GM12878 (cell line): ENCODE results near the gene TSC22D4. TPM values are rescaled to one million over a fixed set of nuclear protein-coding genes. Genes with fewer than 3 reads are reported as not detected.
A peak's percentile ranks its signal among the peaks of the same experiment; 100 is the strongest.

Experiments
- ATF7 ChIP-seq: fragments of 450-650 bp; IDR thresholded peaks from 2 replicates; pipeline ENCODE4 v1.6.1; 2016; ENCODE audit warnings: low read depth, mild to moderate bottlenecking
- CBX5 ChIP-seq: sonication (generic); IDR thresholded peaks from 2 replicates; pipeline ENCODE4 v1.6.1; 2016; ENCODE audit warnings: low read depth, moderate library complexity, mild to moderate bottlenecking, inconsistent platforms
- CHD4 ChIP-seq: fragments of 200-600 bp; sonication (generic); IDR thresholded peaks from 2 replicates; pipeline ENCODE4 v1.6.1; 2016; ENCODE audit warnings: mild to moderate bottlenecking
- EGR1 ChIP-seq, 2 experiments: IDR thresholded peaks; 1 replicate in 1 of 2; 2 replicates in 1 of 2; pipeline ENCODE4 v1.6.1; 2011 to 2012; ENCODE audit warnings: low read depth in 2 of 2, low read length in 2 of 2, borderline replicate concordance in 1 of 2, mild to moderate bottlenecking in 1 of 2, moderate library complexity in 1 of 2
- ETV6 ChIP-seq, 2 experiments: fragments of 450-650 bp in 1 of 2; IDR thresholded peaks in 1 of 2; conservative IDR thresholded peaks in 1 of 2; 2 replicates each; pipeline ENCODE4 v1.6.1; 2014; ENCODE audit warnings: antibody characterized with exemption in 1 of 2, borderline replicate concordance in 1 of 2, low read depth in 1 of 2, mild to moderate bottlenecking in 1 of 2, moderate library complexity in 1 of 2
- FOS ChIP-seq: IDR thresholded peaks from 3 replicates; pipeline ENCODE4 v1.6.1; 2011; ENCODE audit warnings: borderline replicate concordance; ENCODE audit not compliant: insufficient read length; ENCODE audit errors: extremely low read depth
- HDAC2 ChIP-seq: fragments of 200-600 bp; sonication (generic); IDR thresholded peaks from 2 replicates; pipeline ENCODE4 v1.6.1; 2017
- IKZF2 ChIP-seq, 2 experiments: fragments of 450-650 bp; IDR thresholded peaks; 2 replicates each; pipeline ENCODE4 v1.6.1; 2017; ENCODE audit warnings: mild to moderate bottlenecking in 2 of 2, moderate library complexity in 2 of 2
- JUNB ChIP-seq: IDR thresholded peaks from 2 replicates; pipeline ENCODE4 v1.6.1; 2016; ENCODE audit warnings: antibody characterized with exemption, mild to moderate bottlenecking
- KLF5 ChIP-seq: fragments of 450-650 bp; IDR thresholded peaks from 2 replicates; pipeline ENCODE4 v1.6.1; 2014; ENCODE audit warnings: mild to moderate bottlenecking; ENCODE audit not compliant: partially characterized antibody
- MEF2A ChIP-seq: IDR thresholded peaks from 2 replicates; pipeline ENCODE4 v1.6.1; 2011; ENCODE audit warnings: low read depth, mild to moderate bottlenecking, low read length, moderate library complexity; ENCODE audit not compliant: insufficient read depth
- MYC ChIP-seq: IDR thresholded peaks from 2 replicates; pipeline ENCODE4 v1.6.1; 2011; ENCODE audit warnings: mild to moderate bottlenecking, low read length, moderate library complexity, inconsistent platforms; ENCODE audit not compliant: insufficient read depth, insufficient replicate concordance, insufficient read length, severe bottlenecking
- RCOR1 ChIP-seq: conservative IDR thresholded peaks from 2 replicates; pipeline ENCODE4 v1.6.1; 2012; ENCODE audit warnings: low read depth, low read length, improper control_type of control experiment
- polyA plus RNA-seq, 11 experiments: library from polyadenylated mRNA; depleted of rRNA in 4 of 11; unstranded in 6 of 11; stranded (reverse) in 5 of 11; fragments of >200 nt; fragmentation: Nextera tagmentation in 4 of 11; fragmentation: Illumina TruSeq in 1 of 11; extraction: Ambion mirVana in 4 of 11; extraction: Trizol in 1 of 11; gene quantifications; 1 replicate in 1 of 11; 2 replicates in 10 of 11; pipeline versions ENCODE4 v1.2.1 to v1.2.3, GENCODE V29; 2011 to 2016; ENCODE audit warnings: inconsistent platforms in 2 of 11, missing spikeins in 2 of 11, low read depth in 1 of 11
- total RNA-seq, 4 experiments: library from RNA; depleted of rRNA in 3 of 4; stranded (reverse); fragments of >200 nt in 3 of 4; fragmentation: Illumina TruSeq in 1 of 4; extraction: Trizol in 1 of 4; gene quantifications; 2 replicates each; pipeline versions ENCODE4 v1.2.1 to v1.2.3, GENCODE V29; 2013 to 2021

TSC22D4 gene
- total and polyA plus RNA-seq, 10 of the 15 experiments (the other 5 are each of a cell fraction or from before 2014, with no cell fraction given), result 0.50 to 65.7 (median 24.4) TPM

- peak; percentile 41; the same call in 1 of the 2 replicates for TF ChIP-seq ATF7
- TF ChIP-seq MYC, result no peak
- TF ChIP-seq KLF5, result no peak
- TF ChIP-seq CHD4, result no peak
- TF ChIP-seq IKZF2 (IDR thresholded peaks at IDR 0.05), result peak; percentile 45 to 52; a peak in 2 of 4 replicates
- no peak for TF ChIP-seq HDAC2
- TF ChIP-seq CBX5, result peak; percentile 66; the same call in 1 of the 2 replicates
- TF ChIP-seq FOS, result no peak
- TF ChIP-seq EGR1 (IDR thresholded peaks at IDR 0.05; ENCODE audit: borderline replicate concordance in 1 of 2, low read depth in 2 of 2, low read length in 2 of 2), result no peak
- TF ChIP-seq MEF2A, result no peak
- TF ChIP-seq JUNB, result no peak
- no peak for TF ChIP-seq ETV6 (conservative IDR thresholded peaks at IDR 0.05 in 1 of 2, IDR thresholded peaks at IDR 0.05 in 1 of 2; ENCODE audit: borderline replicate concordance in 1 of 2, low read depth in 1 of 2)
- TF ChIP-seq RCOR1, result peak; percentile 86; the same call in 1 of the 2 replicates
- TF ChIP-seq, all 136 proteins: peak for 28
These were observed 37.3 kb upstream of the TSC22D4 start (continued) for GRCh38 chr7:100516135-100516812.
